ENCODE data around the gene PHF21B. TPM values are rescaled to one million over a fixed set of nuclear protein-coding genes. Genes with fewer than 3 reads are reported as not detected.

The PHF21B gene
- total and polyA plus RNA-seq, 2 of the 8 experiments (the other 6 are each of a cell fraction or from before 2014, with no cell fraction given): 19.3 to 68.1 TPM

- 94% methylated on average over 1 of the region's 1 CpG; no CpG with 5 or more reads in 1 of the 2 experiments for WGBS, 2 experiments (ENCODE audit: extremely low coverage in 1 of 2, insufficient coverage in 1 of 2, insufficient read length in 1 of 2, insufficient replicate concordance in 2 of 2, low coverage in 1 of 2, low lambda C conversion rate in 2 of 2, missing lambda C conversion rate in 1 of 2)
- Histone ChIP-seq H3K18ac (ENCODE audit: extremely low read depth, low read length) (no peak overlapping the region), H3K9ac (replicated peaks in 1 of 4; ENCODE audit: extremely low read depth in 1 of 4, low read depth in 3 of 4, low read length in 3 of 4) (no peak overlapping the region), H2BK12ac (ENCODE audit: low read depth, low read length) (no peak overlapping the region), H3K14ac (ENCODE audit: insufficient read length) (no peak overlapping the region), H2AK5ac (ENCODE audit: low read depth, low read length) (no peak overlapping the region), H2BK5ac (ENCODE audit: low read depth, low read length) (no peak overlapping the region), H4K20me1 (replicated peaks in 1 of 2; ENCODE audit: control insufficient read depth in 1 of 2, insufficient read depth in 2 of 2, low read length in 2 of 2) (no peaks in the 10 kb centered on the region), H4K5ac (ENCODE audit: insufficient read length, low read depth, low read length) (no peak overlapping the region), H3K36me3 (ENCODE audit: control insufficient read depth in 2 of 4, insufficient read depth in 4 of 4, low read length in 3 of 4) (no peaks in the 10 kb centered on the region), H2AFZ (ENCODE audit: low read length) (no peak overlapping the region), H3K23ac (ENCODE audit: insufficient read length) (no peak overlapping the region), H2BK15ac (ENCODE audit: low read length) (no peak overlapping the region), H3K4me3 (ENCODE audit: extremely low read depth in 1 of 4, insufficient read depth in 2 of 4, low read depth in 3 of 4, low read length in 4 of 4) (no peak overlapping the region), H4K8ac (ENCODE audit: extremely low read depth, insufficient read depth, low read length) (no peak overlapping the region), H3K27ac (ENCODE audit: low read depth, low read length) (no peak overlapping the region), H3K9me3 (ENCODE audit: insufficient read depth in 2 of 2, low read depth in 1 of 2, low read length in 1 of 2) (peaks cover 0 to 10% of the 10 kb centered on the region in 2 experiments; a peak in 1 of 4 replicates), H3K27me3 (replicated peaks in 1 of 4; ENCODE audit: control insufficient read depth in 3 of 4, extremely low read depth in 1 of 4, insufficient read depth in 3 of 4, low read length in 3 of 4) (no peaks in the 10 kb centered on the region), H3K79me1 (ENCODE audit: low read depth, low read length) (no peaks in the 10 kb centered on the region), H3K23me2 (ENCODE audit: low read depth, low read length) (no peaks in the 10 kb centered on the region), H2BK20ac (ENCODE audit: low read length) (no peak overlapping the region), H4K91ac (replicated peaks; ENCODE audit: insufficient read length, low read length) (no peak overlapping the region), H3K4ac (replicated peaks; ENCODE audit: insufficient read length, low read depth, low read length) (no peak overlapping the region), H3K56ac (replicated peaks; ENCODE audit: insufficient read length, low read depth, low read length) (no peak overlapping the region), H3K4me2 (ENCODE audit: insufficient read depth in 1 of 2, low read depth in 2 of 2, low read length in 2 of 2) (no peak overlapping the region), H3K4me1 (replicated peaks in 1 of 4; ENCODE audit: control insufficient read depth in 3 of 4, insufficient read depth in 4 of 4, low read length in 3 of 4) (peaks cover 0 to 7% (median 3%) of the 10 kb centered on the region in 4 experiments; a peak in 2 of 7 replicates), H3K79me2 (ENCODE audit: control insufficient read depth in 1 of 2, insufficient read depth in 2 of 2, low read length in 2 of 2) (no peaks in the 10 kb centered on the region), H2BK120ac (replicated peaks; ENCODE audit: low read depth, low read length) (no peak overlapping the region)
- DNase-seq (ENCODE audit: low read depth in 1 of 2, low spot score in 2 of 2): no peak
- TF ChIP-seq JUN (IDR thresholded peaks at IDR 0.05; ENCODE audit: low read depth, low read length) (no peak), RNF2 (IDR thresholded peaks at IDR 0.05; ENCODE audit: borderline replicate concordance, low read depth, low read length, missing control alignments, poor library complexity, severe bottlenecking) (no peak), SP4 (IDR thresholded peaks at IDR 0.05; ENCODE audit: low read length) (no peak), EP300 (IDR thresholded peaks at IDR 0.05; ENCODE audit: borderline replicate concordance in 1 of 2, low read depth in 2 of 2, low read length in 2 of 2) (no peak), SRF (IDR thresholded peaks at IDR 0.05; ENCODE audit: low read depth, low read length) (no peak), BRCA1 (IDR thresholded peaks at IDR 0.05; ENCODE audit: low read depth, low read length) (no peak), TBP (IDR thresholded peaks at IDR 0.05; ENCODE audit: low read depth, low read length) (no peak), POLR2A (IDR thresholded peaks at IDR 0.05; ENCODE audit: control extremely low read depth in 1 of 2, low read depth in 2 of 2, low read length in 2 of 2) (no peak)
- ChIA-PET CTCF (ENCODE audit: partially characterized antibody) (interaction anchor here (0.7 kb wide), 1 partner anchor 466 kb away, joined by 3 read pairs; no protein-coding TSS in a partner anchor), POLR2A (ENCODE audit: partially characterized antibody) (no interaction called here)
- no peak for FAIRE-seq
These were observed 177.9 kb downstream of the PHF21B start for GRCh38 chr22:44831885-44832284.

Measured in H1 (cell line).